Measurements from ENCODE around the gene FLRT2.

FLRT2 gene

DNA sequence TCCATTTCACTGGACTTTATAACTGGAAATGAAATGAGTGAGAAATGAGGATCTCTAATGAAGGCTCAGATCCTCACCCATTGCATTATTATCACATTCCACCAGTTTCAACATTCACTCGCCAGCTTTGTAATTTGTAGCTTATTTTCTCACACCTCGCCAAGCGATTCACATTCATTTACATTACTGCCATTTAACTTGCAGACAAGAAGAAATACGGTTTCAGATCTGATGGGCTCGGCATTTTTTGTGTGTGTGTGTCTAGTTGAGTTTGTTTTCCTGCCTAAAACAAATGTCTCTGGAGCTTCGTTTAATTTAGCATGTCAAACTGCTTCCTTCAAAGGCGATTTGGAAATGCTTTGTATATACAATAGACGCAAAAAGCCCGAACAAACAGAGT, 132.2 kb downstream of the FLRT2 start:
- no peak for DNase-seq (ENCODE audit: low read depth)

DNA sequence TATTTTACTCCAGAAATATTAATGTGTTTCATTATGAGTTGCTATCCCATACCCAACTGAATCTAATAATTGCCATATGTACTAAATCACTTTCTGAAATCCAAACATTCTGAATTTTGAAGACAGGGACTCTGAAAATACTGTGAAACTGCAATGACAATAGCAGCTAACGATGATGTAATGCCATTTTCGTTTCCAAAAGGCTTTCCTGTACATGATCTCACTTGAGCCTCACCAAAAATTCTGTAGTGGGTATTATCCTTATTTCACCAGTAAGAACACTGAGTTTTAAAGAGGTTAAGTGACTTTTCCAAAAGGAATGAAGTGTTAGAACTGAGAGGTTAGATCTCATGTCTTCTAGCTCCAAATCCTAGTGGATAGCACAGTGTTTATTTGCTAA, 133.3 kb downstream of the FLRT2 start:
- no peak for DNase-seq (ENCODE audit: low read depth)

DNA sequence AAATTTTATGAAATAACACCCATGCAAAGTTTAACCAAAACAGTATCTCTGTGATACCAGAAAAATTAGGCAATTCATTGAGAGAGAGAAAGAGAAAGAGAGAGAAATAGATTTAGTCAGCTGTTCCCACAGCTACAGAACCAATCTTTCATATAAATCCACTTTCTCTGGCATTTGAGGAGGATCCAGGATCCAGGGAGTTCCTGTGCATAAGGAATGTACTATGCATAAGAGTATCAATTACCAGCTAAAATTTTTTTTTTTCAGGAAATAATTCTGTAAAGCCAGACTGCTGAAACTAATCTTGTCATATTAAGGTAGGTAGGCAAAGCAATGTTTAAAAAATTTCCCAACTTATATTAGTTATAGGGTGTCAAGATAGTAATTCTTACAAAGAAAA, 133.7 kb downstream of the FLRT2 start:
- no peak for DNase-seq (ENCODE audit: low read depth)

DNA sequence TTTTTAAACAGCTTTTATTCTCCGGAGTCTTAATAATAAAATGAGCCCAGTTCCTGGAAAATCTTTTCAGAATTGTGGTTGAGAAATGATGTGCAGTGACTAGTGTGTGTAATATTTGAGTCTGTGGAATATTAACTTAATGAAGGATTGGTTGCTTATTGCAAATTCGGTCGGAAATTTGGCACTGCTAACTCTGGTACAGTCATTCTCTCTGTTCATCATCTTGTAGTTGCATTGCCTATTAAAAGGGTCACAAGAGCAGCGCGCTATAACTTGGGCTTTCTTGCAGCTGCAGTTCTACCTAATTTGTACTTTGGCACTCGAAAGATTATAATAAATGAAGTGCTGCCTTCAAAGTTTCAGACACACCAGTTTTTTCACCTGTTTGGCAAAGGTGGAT, 146.0 kb downstream of the FLRT2 start:
- no peak for DNase-seq (ENCODE audit: low read depth)

DNA sequence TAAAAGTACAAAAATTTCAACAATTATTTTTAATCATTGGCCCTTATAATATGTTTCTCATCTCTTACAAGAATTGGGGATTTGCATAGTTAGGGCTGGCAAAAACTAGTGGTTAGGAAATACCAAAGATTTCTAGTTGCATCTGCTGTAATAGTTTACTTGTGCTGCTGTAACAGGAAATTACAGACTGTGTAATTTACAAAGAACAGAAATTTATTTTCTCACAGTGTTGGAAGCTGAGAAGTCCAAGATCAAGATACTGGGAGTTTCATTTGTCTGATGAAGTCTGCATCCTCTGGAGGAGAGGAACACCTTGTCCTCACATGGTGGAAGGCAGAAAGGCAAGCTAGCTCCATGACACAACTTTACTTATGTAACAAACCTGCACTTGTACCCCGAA, 157.0 kb downstream of the FLRT2 start:
- DNase-seq (ENCODE audit: low read depth) = no peak

DNA sequence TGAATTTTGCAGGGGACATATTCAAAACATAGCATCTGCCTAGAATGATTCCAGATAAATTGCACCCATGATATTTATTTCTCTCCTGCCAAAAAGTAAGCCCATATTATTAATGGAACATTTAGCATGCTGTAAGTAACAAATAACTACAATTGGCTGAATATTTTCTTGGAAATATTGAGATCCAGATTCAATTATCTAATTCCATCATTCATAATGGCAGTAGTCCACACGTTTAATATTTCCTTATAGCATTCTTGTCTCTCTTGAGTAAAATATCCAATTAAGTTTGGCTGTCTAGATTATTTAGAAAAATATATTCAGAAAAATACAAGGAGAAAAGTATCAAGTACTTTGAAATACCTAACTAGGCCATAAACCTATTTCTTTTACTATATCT, 157.5 kb downstream of the FLRT2 start:
- no peak for DNase-seq (ENCODE audit: low read depth)

DNA sequence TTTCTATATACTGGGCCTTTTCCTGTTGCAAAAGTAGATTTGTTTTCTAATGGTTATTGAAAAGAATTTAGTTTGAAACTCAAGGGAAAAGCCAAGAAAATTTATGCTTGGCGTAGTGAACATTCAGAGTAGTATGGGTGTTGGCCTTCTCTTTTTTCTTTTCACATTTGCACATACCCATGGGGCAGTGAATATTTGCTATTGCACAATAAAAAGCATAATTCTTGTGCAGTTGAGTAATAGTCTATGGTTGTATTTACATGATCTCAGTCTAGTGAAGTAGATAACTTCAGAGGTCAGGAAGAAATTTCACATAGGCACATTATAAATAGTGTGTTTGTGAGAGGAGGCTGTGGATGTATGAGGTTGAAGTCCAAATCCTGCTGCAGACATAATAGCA, 158.1 kb downstream of the FLRT2 start:
- no peak for DNase-seq (ENCODE audit: low read depth)

DNA sequence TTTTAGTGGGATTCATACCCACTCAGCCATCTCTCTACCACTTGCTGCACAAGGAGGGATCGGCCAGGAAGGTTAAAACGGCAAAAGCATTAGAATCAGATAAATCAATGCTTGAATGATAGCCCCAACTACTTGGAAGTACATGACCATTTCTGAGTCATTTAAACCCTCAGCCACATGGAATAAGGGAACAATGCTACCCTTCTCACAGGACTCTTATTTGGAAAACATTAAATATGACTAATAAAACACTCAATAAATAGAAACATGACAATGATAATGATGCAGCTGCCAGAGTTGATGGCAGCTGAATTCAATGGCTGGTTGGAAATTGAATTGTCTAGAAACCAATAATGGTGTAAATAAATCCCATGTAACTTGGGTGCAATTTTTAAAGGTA, 165.4 kb downstream of the FLRT2 start:
- DNase-seq (ENCODE audit: low read depth) = no peak

DNA sequence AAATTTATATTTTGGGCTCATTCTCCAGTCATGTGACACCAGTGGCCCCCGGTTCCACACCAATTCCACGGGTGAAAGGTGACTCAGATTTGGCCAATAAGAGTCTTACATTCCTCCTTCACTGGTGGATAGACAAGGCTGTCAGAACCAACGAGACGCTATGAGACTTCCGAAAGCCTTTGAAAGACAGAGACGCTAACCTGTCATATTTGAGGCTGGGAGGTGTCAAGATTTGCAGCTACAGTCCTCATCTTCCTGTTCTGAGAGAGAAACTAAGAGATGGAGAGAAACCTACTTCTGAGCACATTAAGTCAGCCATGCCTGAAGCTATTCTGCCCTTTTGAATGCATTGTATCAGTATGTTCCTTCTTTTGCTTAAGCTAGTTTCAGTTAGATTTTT, 171.2 kb downstream of the FLRT2 start:
- no peak for DNase-seq (ENCODE audit: low read depth)

DNA sequence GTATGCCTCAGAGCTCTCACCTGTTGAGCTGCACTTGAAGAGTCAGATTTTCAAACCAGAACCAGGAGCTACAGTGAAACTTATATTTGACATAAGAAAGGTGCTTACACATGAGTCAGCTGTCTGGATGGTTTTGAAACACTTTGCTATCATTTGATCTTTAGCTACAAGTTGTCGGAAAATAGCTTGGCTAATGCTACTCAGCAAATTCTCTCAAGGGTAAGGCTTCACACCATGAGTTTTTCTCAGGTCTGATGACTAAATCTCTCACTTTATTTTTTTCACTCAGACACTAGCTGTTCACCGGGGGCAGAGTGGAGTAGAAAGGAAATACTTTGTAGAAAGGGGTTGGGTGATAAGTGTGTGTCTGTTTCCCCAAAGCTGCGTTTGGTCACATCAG, 171.8 kb downstream of the FLRT2 start:
- no peak for DNase-seq (ENCODE audit: low read depth)

DNA sequence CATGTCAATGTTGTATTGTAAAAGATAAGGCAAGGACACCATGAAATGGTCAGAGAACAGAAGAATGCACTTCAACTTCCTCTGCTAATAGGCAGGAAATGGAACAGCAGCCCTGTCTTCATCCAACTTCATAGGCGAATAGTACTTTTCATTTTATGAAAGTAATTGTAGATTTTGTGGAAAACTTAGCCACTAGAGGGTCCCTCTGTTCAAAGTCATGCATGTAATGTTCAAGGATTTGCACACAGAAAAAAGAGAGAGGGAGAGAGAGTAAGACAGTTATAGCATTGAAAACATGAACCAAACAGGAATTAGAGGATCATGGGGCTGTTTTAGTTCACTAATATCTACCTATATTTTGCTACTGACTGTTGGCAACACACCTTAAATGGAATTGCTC, 172.2 kb downstream of the FLRT2 start:
- DNase-seq (ENCODE audit: low read depth) = no peak

DNA sequence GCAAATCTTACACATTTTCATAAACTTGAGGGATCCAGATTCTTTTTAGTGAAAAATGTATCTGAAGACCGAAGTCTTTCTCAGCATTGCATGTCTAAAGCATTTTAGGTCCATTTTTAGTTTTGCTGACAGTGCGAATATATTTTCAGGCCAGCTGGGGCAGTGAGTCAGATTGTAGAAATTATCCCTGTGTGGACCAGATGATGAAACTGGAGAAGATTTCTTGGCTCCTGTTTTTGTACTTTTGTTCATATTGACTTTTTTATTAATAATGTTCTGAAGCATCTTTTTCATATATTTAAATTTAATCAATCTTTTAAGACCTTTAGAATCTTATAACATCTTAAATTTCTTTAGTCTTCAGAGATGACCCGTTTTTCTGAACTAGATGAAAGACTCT, 173.1 kb downstream of the FLRT2 start:
- no peak for DNase-seq (ENCODE audit: low read depth)
